GM12878 (cell line): ENCODE results near the gene HAPLN2. TPM values are rescaled to one million over a fixed set of nuclear protein-coding genes. Genes with fewer than 3 reads are reported as not detected.
A peak's percentile ranks its signal among the peaks of the same experiment; 100 is the strongest.

Experiments used
- ASH2L ChIP-seq: fragments of 300-600, 200-600 bp; sonication (generic); IDR thresholded peaks from 2 replicates; pipeline ENCODE4 v1.6.1; 2017; ENCODE audit warnings: low read depth, mild to moderate bottlenecking, borderline replicate concordance
- BCL11A ChIP-seq: IDR thresholded peaks from 2 replicates; pipeline ENCODE4 v1.6.1; 2011; ENCODE audit warnings: low read depth, low read length
- BMI1 ChIP-seq: fragments of 450-650 bp; IDR thresholded peaks from 2 replicates; pipeline ENCODE4 v1.6.1; 2016; ENCODE audit warnings: mild to moderate bottlenecking, moderate library complexity, borderline replicate concordance
- CBFB ChIP-seq: IDR thresholded peaks from 2 replicates; pipeline ENCODE4 v1.6.1; 2016; ENCODE audit warnings: antibody characterized with exemption, low read depth
- CBX5 ChIP-seq: sonication (generic); IDR thresholded peaks from 2 replicates; pipeline ENCODE4 v1.6.1; 2016; ENCODE audit warnings: low read depth, moderate library complexity, mild to moderate bottlenecking, inconsistent platforms
- CHD2 ChIP-seq: IDR thresholded peaks from 2 replicates; pipeline ENCODE4 v1.6.1; 2011; ENCODE audit warnings: low read depth, low read length, improper control_type of control experiment, borderline replicate concordance
- CUX1 ChIP-seq: IDR thresholded peaks from 2 replicates; pipeline ENCODE4 v1.6.1; 2012; ENCODE audit warnings: improper control_type of control experiment, low read depth, low read length; ENCODE audit not compliant: insufficient replicate concordance
- ESRRA ChIP-seq: IDR thresholded peaks from 2 replicates; pipeline ENCODE4 v1.6.1; 2012; ENCODE audit warnings: mild to moderate bottlenecking, low read length, improper control_type of control experiment
- GABPA ChIP-seq: IDR thresholded peaks from 2 replicates; pipeline ENCODE4 v1.6.1; 2014; ENCODE audit warnings: antibody characterized with exemption, low read depth, mild to moderate bottlenecking, inconsistent platforms
- HDAC2 ChIP-seq: fragments of 200-600 bp; sonication (generic); IDR thresholded peaks from 2 replicates; pipeline ENCODE4 v1.6.1; 2017
- IKZF2 ChIP-seq, 2 experiments: fragments of 450-650 bp; IDR thresholded peaks; 2 replicates each; pipeline ENCODE4 v1.6.1; 2017; ENCODE audit warnings: mild to moderate bottlenecking in 2 of 2, moderate library complexity in 2 of 2
- IRF3 ChIP-seq: fragments of 450-650 bp; IDR thresholded peaks from 2 replicates; pipeline ENCODE4 v1.6.1; 2014; ENCODE audit warnings: mild to moderate bottlenecking
- JUNB ChIP-seq: IDR thresholded peaks from 2 replicates; pipeline ENCODE4 v1.6.1; 2016; ENCODE audit warnings: antibody characterized with exemption, mild to moderate bottlenecking
- KAT2A ChIP-seq: conservative IDR thresholded peaks from 2 replicates; pipeline ENCODE4 v1.6.1; 2011; ENCODE audit warnings: low read depth, low read length; ENCODE audit not compliant: control insufficient read depth
- NFYB ChIP-seq: IDR thresholded peaks from 2 replicates; pipeline ENCODE4 v1.6.1; 2011; ENCODE audit warnings: low read depth, mild to moderate bottlenecking, low read length, improper control_type of control experiment, moderate library complexity; ENCODE audit not compliant: insufficient read depth
- POLR2AphosphoS2 ChIP-seq: IDR thresholded peaks from 2 replicates; pipeline ENCODE4 v1.6.1; 2011; ENCODE audit warnings: low read depth, mild to moderate bottlenecking, low read length, improper control_type of control experiment, moderate library complexity
- RUNX3 ChIP-seq: IDR thresholded peaks from 2 replicates; pipeline ENCODE4 v1.6.1; 2012; ENCODE audit warnings: low read length, inconsistent platforms
- SIN3A ChIP-seq: IDR thresholded peaks from 2 replicates; pipeline ENCODE4 v1.6.1; 2012; ENCODE audit warnings: low read depth, low read length, improper control_type of control experiment
- SMAD5 ChIP-seq: IDR thresholded peaks from 2 replicates; pipeline ENCODE4 v1.6.1; 2016; ENCODE audit warnings: antibody characterized with exemption, low read depth
- SMC3 ChIP-seq: IDR thresholded peaks from 2 replicates; pipeline ENCODE4 v1.6.1; 2011; ENCODE audit warnings: low read length, improper control_type of control experiment, borderline replicate concordance
- SP1 ChIP-seq: IDR thresholded peaks from one replicate; pipeline ENCODE4 v1.6.1; 2011; ENCODE audit warnings: low read depth, low read length
- SRF ChIP-seq, 2 experiments: IDR thresholded peaks; 2 replicates each; pipeline ENCODE4 v1.6.1; 2011; ENCODE audit warnings: low read depth in 2 of 2, low read length in 2 of 2, mild to moderate bottlenecking in 1 of 2, moderate library complexity in 1 of 2
- TCF3 ChIP-seq: IDR thresholded peaks from 2 replicates; pipeline ENCODE4 v1.6.1; 2012; ENCODE audit warnings: low read depth, mild to moderate bottlenecking, low read length, borderline replicate concordance; ENCODE audit not compliant: insufficient read depth
- USF2 ChIP-seq: IDR thresholded peaks from 2 replicates; pipeline ENCODE4 v1.6.1; 2011; ENCODE audit warnings: low read depth, low read length, improper control_type of control experiment, borderline replicate concordance
- ZNF207 ChIP-seq: fragments of 450-650 bp; IDR thresholded peaks from 2 replicates; pipeline ENCODE4 v1.6.1; 2014; ENCODE audit warnings: antibody characterized with exemption, mild to moderate bottlenecking, borderline replicate concordance
- ZNF24 ChIP-seq: fragments of 450-650 bp; IDR thresholded peaks from 2 replicates; pipeline ENCODE4 v1.6.1; 2017; ENCODE audit warnings: antibody characterized with exemption, mild to moderate bottlenecking
- ZNF274 ChIP-seq: IDR thresholded peaks from one replicate; pipeline ENCODE4 v1.8.0; 2011; ENCODE audit not compliant: insufficient read length, insufficient read depth
- polyA plus RNA-seq, 11 experiments: library from polyadenylated mRNA; depleted of rRNA in 4 of 11; unstranded in 6 of 11; stranded (reverse) in 5 of 11; fragments of >200 nt; fragmentation: Nextera tagmentation in 4 of 11; fragmentation: Illumina TruSeq in 1 of 11; extraction: Ambion mirVana in 4 of 11; extraction: Trizol in 1 of 11; gene quantifications; 1 replicate in 1 of 11; 2 replicates in 10 of 11; pipeline versions ENCODE4 v1.2.1 to v1.2.3, GENCODE V29; 2011 to 2016; ENCODE audit warnings: inconsistent platforms in 2 of 11, missing spikeins in 2 of 11, low read depth in 1 of 11
- total RNA-seq, 4 experiments: library from RNA; depleted of rRNA in 3 of 4; stranded (reverse); fragments of >200 nt in 3 of 4; fragmentation: Illumina TruSeq in 1 of 4; extraction: Trizol in 1 of 4; gene quantifications; 2 replicates each; pipeline versions ENCODE4 v1.2.1 to v1.2.3, GENCODE V29; 2013 to 2021

HAPLN2 gene
- total and polyA plus RNA-seq, 10 of the 15 experiments (the other 5 are each of a cell fraction or from before 2014, with no cell fraction given): 0.15 to 0.24 TPM; not detected in 8

GRCh38 chr1:156591432-156592157 is 27.6 kb upstream of the HAPLN2 start, which contains the start of gene NAXE (continued):
- no peak for TF ChIP-seq BCL11A
- TF ChIP-seq RUNX3: peak; percentile 4; the same call in 1 of the 2 replicates
- TF ChIP-seq ESRRA: no peak
- no peak for TF ChIP-seq ASH2L
- no peak for TF ChIP-seq CHD2
- TF ChIP-seq SP1: no peak
- no peak for TF ChIP-seq KAT2A
- TF ChIP-seq ZNF274: no peak
- no peak for TF ChIP-seq ZNF207
- TF ChIP-seq HDAC2: no peak
- no peak for TF ChIP-seq CUX1
- TF ChIP-seq GABPA: no peak
- TF ChIP-seq TCF3: 0 out of 2 replicates have a peak, but pooled peaks have one; percentile 33
- TF ChIP-seq USF2: no peak
- TF ChIP-seq JUNB: no peak
- no peak for TF ChIP-seq BMI1
- no peak for TF ChIP-seq IRF3
- no peak for TF ChIP-seq SRF (IDR thresholded peaks at IDR 0.05; ENCODE audit: low read depth in 2 of 2, low read length in 2 of 2)
- TF ChIP-seq CBFB: no peak
- TF ChIP-seq NFYB: no peak
- peak; percentile 57; the same call in 1 of the 2 replicates for TF ChIP-seq POLR2AphosphoS2
- TF ChIP-seq SIN3A: no peak; the same call in 1 of the 2 replicates
- TF ChIP-seq SMAD5: peak; percentile 78
- no peak for TF ChIP-seq IKZF2 (IDR thresholded peaks at IDR 0.05)
- TF ChIP-seq CBX5: no peak
- no peak for TF ChIP-seq ZNF24
- TF ChIP-seq SMC3: no peak
